Trophoblast cell (in vitro differentiated cells and primary cell): Measurements from ENCODE around the gene NR1H4.
A peak's percentile ranks its signal among the peaks of the same experiment; 100 is the strongest.

Experiments used
- DNase-seq, 2 donors: peaks; one replicate each; pipeline ENCODE4 v3.0.0-alpha.2; 2016
- H2AFZ ChIP-seq: 2 replicates; pipeline ENCODE4 v1.6.1; 2013; ENCODE audit warnings: low read length, moderate library complexity, mild to moderate bottlenecking; ENCODE audit not compliant: insufficient read depth, poor library complexity
- H2AK5ac ChIP-seq: 2 replicates; pipeline ENCODE4 v1.6.1; 2013; ENCODE audit warnings: mild to moderate bottlenecking, low read length
- H2BK120ac ChIP-seq: 2 replicates; pipeline ENCODE4 v1.6.1; 2013; ENCODE audit warnings: low read length, mild to moderate bottlenecking, moderate library complexity; ENCODE audit not compliant: insufficient read depth, poor library complexity
- H2BK12ac ChIP-seq: 2 replicates; pipeline ENCODE4 v1.6.1; 2013; ENCODE audit warnings: mild to moderate bottlenecking, low read length, moderate library complexity
- H2BK5ac ChIP-seq: 2 replicates; pipeline ENCODE4 v1.6.1; 2013; ENCODE audit warnings: low read length, low read depth, moderate library complexity, mild to moderate bottlenecking; ENCODE audit not compliant: poor library complexity
- H3K14ac ChIP-seq: 2 replicates; pipeline ENCODE4 v1.6.1; 2013; ENCODE audit warnings: mild to moderate bottlenecking, low read length
- H3K18ac ChIP-seq: 2 replicates; pipeline ENCODE4 v1.6.1; 2013; ENCODE audit warnings: mild to moderate bottlenecking, low read length
- H3K23ac ChIP-seq: 2 replicates; pipeline ENCODE4 v1.6.1; 2013; ENCODE audit warnings: low read length
- H3K27ac ChIP-seq: 2 replicates; pipeline ENCODE4 v1.5.1; 2013; ENCODE audit warnings: low read depth, mild to moderate bottlenecking, inconsistent platforms, low read length, moderate library complexity
- H3K27me3 ChIP-seq: 2 replicates; pipeline ENCODE4 v1.6.1; 2013; ENCODE audit warnings: inconsistent platforms, mild to moderate bottlenecking, low read length, moderate library complexity; ENCODE audit not compliant: insufficient read depth
- H3K36me3 ChIP-seq, 2 experiments: 1 replicate in 1 of 2; 2 replicates in 1 of 2; pipeline ENCODE4 v1.6.1; 2013; ENCODE audit warnings: low read length in 2 of 2, mild to moderate bottlenecking in 2 of 2, moderate library complexity in 1 of 2; ENCODE audit not compliant: insufficient read depth in 2 of 2, control insufficient read depth in 1 of 2
- H3K4ac ChIP-seq: 2 replicates; pipeline ENCODE4 v1.6.1; 2013; ENCODE audit warnings: low read depth, mild to moderate bottlenecking, low read length, moderate library complexity
- H3K4me1 ChIP-seq, 2 experiments: 1 replicate in 1 of 2; 2 replicates in 1 of 2; pipeline ENCODE4 v1.6.1; 2013; ENCODE audit warnings: low read length in 2 of 2, mild to moderate bottlenecking in 2 of 2, moderate library complexity in 1 of 2; ENCODE audit not compliant: insufficient read depth in 2 of 2, control insufficient read depth in 1 of 2
- H3K4me2 ChIP-seq: 2 replicates; pipeline ENCODE4 v1.6.1; 2013; ENCODE audit warnings: inconsistent platforms, mild to moderate bottlenecking, low read length, moderate library complexity
- H3K4me3 ChIP-seq: 2 replicates; pipeline ENCODE4 v1.5.1; 2013; ENCODE audit warnings: mild to moderate bottlenecking, low read depth, low read length, inconsistent platforms
- H3K79me1 ChIP-seq: one replicate; pipeline ENCODE4 v1.6.1; 2013; ENCODE audit warnings: low read length
- H3K79me2 ChIP-seq: 2 replicates; pipeline ENCODE4 v1.6.1; 2013; ENCODE audit warnings: low read length, mild to moderate bottlenecking; ENCODE audit not compliant: control insufficient read depth, insufficient read depth, poor library complexity
- H3K9ac ChIP-seq: 2 replicates; pipeline ENCODE4 v1.6.1; 2013; ENCODE audit warnings: mild to moderate bottlenecking, low read length
- H3K9me3 ChIP-seq: 2 replicates; pipeline ENCODE4 v1.6.1; 2013; ENCODE audit warnings: low read depth, mild to moderate bottlenecking, control low read depth, inconsistent platforms, low read length; ENCODE audit not compliant: insufficient read depth
- H4K12ac ChIP-seq: 2 replicates; pipeline ENCODE4 v1.6.1; 2013; ENCODE audit warnings: low read depth, mild to moderate bottlenecking, low read length, moderate library complexity
- H4K8ac ChIP-seq: 2 replicates; pipeline ENCODE4 v1.6.1; 2013; ENCODE audit warnings: low read depth, mild to moderate bottlenecking, low read length, moderate library complexity
- H4K91ac ChIP-seq: one replicate; pipeline ENCODE4 v1.6.1; 2013; ENCODE audit warnings: low read depth, mild to moderate bottlenecking, low read length, moderate library complexity
- WGBS: extraction: QIAGEN DNeasy Blood & Tissue Kit; methylation state at CpG from one replicate; pipeline ENCODE4 v1.1.7; 2013; ENCODE audit warnings: missing lambda C conversion rate; ENCODE audit not compliant: insufficient read length, insufficient coverage; ENCODE audit errors: extremely low coverage; 5-methylcytosine and 5-hydroxymethylcytosine counted together

NR1H4 gene

GRCh38 chr12:100473050-100473715 is 483 bp upstream of the NR1H4 start:
- no peaks in the 10 kb centered on the region for H3K79me2 ChIP-seq
- no peak overlapping the region for H3K4me2 ChIP-seq
- H3K14ac ChIP-seq: no peak overlapping the region
- H2AFZ ChIP-seq: no peak overlapping the region
- H3K9ac ChIP-seq: no peak overlapping the region
- H2BK120ac ChIP-seq: no peak overlapping the region
- no peak overlapping the region for H2BK5ac ChIP-seq
- H4K91ac ChIP-seq: no peak overlapping the region
- H2BK12ac ChIP-seq: no peak overlapping the region
- H4K12ac ChIP-seq: no peak overlapping the region
- H3K27ac ChIP-seq: no peak overlapping the region
- no peak overlapping the region for H3K23ac ChIP-seq
- H3K36me3 ChIP-seq: no peaks in the 10 kb centered on the region
- no peaks in the 10 kb centered on the region for H3K4me1 ChIP-seq
- H3K18ac ChIP-seq: no peak overlapping the region
- H3K27me3 ChIP-seq: no peaks in the 10 kb centered on the region
- no peak overlapping the region for H3K4ac ChIP-seq
- no peak overlapping the region for H2AK5ac ChIP-seq
- no CpG with 5 or more reads among the region's 3 CpGs for WGBS
- no peaks in the 10 kb centered on the region for H3K79me1 ChIP-seq
- H4K8ac ChIP-seq: no peak overlapping the region
- no peak for DNase-seq
- no peak overlapping the region for H3K4me3 ChIP-seq
- peaks cover 2% of the 10 kb centered on the region for H3K9me3 ChIP-seq

- Histone ChIP-seq H3K4me1 (no peaks in the 10 kb centered on the region), H4K12ac (no peak overlapping the region), H3K27ac (no peak overlapping the region), H2AK5ac (no peak overlapping the region), H3K4me3 (no peak overlapping the region), H3K4ac (no peak overlapping the region), H3K79me2 (no peaks in the 10 kb centered on the region), H3K79me1 (no peaks in the 10 kb centered on the region), H2BK120ac (no peak overlapping the region), H2BK5ac (no peak overlapping the region), H2BK12ac (no peak overlapping the region), H4K8ac (no peak overlapping the region), H3K36me3 (no peaks in the 10 kb centered on the region), H3K14ac (no peak overlapping the region), H3K9ac (no peak overlapping the region), H3K4me2 (no peak overlapping the region), H4K91ac (no peak overlapping the region), H3K23ac (no peak overlapping the region), H2AFZ (no peak overlapping the region), H3K18ac (no peak overlapping the region), H3K27me3 (no peaks in the 10 kb centered on the region), H3K9me3 (peaks cover 2% of the 10 kb centered on the region)
- DNase-seq: no peak
- WGBS: 100% methylated on average over 1 of the region's 1 CpG
These were observed 951 bp downstream of the NR1H4 start for GRCh38 chr12:100474617-100475016.

DNA sequence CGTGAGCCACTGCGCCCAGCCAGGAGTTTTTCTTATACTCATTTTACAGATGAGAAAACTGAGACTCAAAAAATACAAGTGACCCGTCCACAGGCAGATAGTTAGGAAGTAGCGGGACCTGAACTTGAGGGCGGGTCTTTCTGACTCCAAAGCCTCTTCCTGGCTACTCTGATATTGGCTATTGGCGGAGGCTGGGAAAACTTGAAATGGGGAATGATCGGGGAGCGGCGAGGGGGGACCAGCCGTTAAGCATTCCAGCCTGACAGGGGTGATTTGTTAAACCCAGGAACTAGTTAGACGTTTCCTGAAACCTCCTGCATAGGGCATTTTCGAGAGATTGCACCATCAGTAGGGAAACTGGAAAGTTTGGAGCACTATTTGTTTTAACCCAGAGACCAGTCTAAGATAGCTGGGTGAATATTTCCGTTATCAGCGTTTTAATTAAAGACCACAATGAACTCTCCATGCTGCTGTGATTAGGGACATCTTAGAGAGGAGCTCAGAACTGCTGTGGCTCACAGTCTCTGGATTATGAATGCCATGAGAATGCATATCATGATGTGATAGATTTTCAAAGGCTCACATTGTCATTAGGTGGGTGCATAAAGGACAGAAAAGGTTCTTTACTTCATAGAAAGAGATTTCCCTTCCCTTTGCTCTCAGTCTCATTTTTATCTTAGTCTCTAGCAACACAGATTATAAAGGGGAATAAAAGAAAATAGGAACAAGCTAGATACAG is 2.5 kb downstream of the NR1H4 start:
- H3K4ac ChIP-seq: no peak overlapping the region
- H3K4me1 ChIP-seq: no peaks in the 10 kb centered on the region
- no peak overlapping the region for H3K4me2 ChIP-seq
- no peak overlapping the region for H3K9ac ChIP-seq
- no peak overlapping the region for H2AFZ ChIP-seq
- no CpG with 5 or more reads among the region's 14 CpGs for WGBS
- no peak overlapping the region for H2BK120ac ChIP-seq
- H3K9me3 ChIP-seq: no peaks in the 10 kb centered on the region
- H3K36me3 ChIP-seq: no peaks in the 10 kb centered on the region
- no peaks in the 10 kb centered on the region for H3K27me3 ChIP-seq
- H2BK5ac ChIP-seq: no peak overlapping the region
- H4K91ac ChIP-seq: no peak overlapping the region
- no peak overlapping the region for H3K4me3 ChIP-seq
- no peak overlapping the region for H3K27ac ChIP-seq
- H2AK5ac ChIP-seq: no peak overlapping the region
- H3K79me2 ChIP-seq: no peaks in the 10 kb centered on the region
- no peak overlapping the region for H4K8ac ChIP-seq
- H3K18ac ChIP-seq: no peak overlapping the region
- no peak overlapping the region for H3K14ac ChIP-seq
- H3K23ac ChIP-seq: no peak overlapping the region
- H3K79me1 ChIP-seq: no peaks in the 10 kb centered on the region
- H2BK12ac ChIP-seq: no peak overlapping the region
- H4K12ac ChIP-seq: no peak overlapping the region
- peak in 1 of 2 donors; percentile 2 for DNase-seq

GRCh38 chr12:100481021-100481420 is 7.4 kb downstream of the NR1H4 start:
- Histone ChIP-seq H3K4ac (no peak overlapping the region), H3K18ac (no peak overlapping the region), H3K14ac (no peak overlapping the region), H3K79me1 (no peaks in the 10 kb centered on the region), H3K36me3 (no peaks in the 10 kb centered on the region), H2BK5ac (no peak overlapping the region), H2AK5ac (no peak overlapping the region), H4K91ac (no peak overlapping the region), H3K4me3 (no peak overlapping the region), H3K4me1 (no peaks in the 10 kb centered on the region), H3K27me3 (no peaks in the 10 kb centered on the region), H3K9ac (no peak overlapping the region), H3K4me2 (no peak overlapping the region), H4K12ac (no peak overlapping the region), H3K9me3 (no peaks in the 10 kb centered on the region), H2AFZ (no peak overlapping the region), H2BK12ac (no peak overlapping the region), H4K8ac (no peak overlapping the region), H3K79me2 (no peaks in the 10 kb centered on the region), H3K23ac (no peak overlapping the region), H2BK120ac (no peak overlapping the region), H3K27ac (no peak overlapping the region)
- no CpG with 5 or more reads among the region's 5 CpGs for WGBS
- DNase-seq: peak in 1 of 2 donors; percentile 15
